GM18873 (cell line): ENCODE data around the gene RAP1GAP.

ENCODE experiments used
- ATAC-seq: cut with Tn5 transposase; IDR thresholded peaks from one replicate; pipeline ENCODE4 v1.9.1; 2021; ENCODE audit warnings: mild to moderate bottlenecking, moderate library complexity, moderate number of reproducible peaks; ENCODE audit not compliant: unreplicated experiment, low FRiP score

RAP1GAP gene

GRCh38 chr1:21596628-21597027 lies 72.5 kb downstream of the RAP1GAP start:
- no peak for ATAC-seq

GRCh38 chr1:21596174-21596573 lies 73.0 kb downstream of the RAP1GAP start:
- ATAC-seq = no peak

GRCh38 chr1:21594935-21595897 lies 73.9 kb downstream of the RAP1GAP start:
- ATAC-seq = no peak

DNA sequence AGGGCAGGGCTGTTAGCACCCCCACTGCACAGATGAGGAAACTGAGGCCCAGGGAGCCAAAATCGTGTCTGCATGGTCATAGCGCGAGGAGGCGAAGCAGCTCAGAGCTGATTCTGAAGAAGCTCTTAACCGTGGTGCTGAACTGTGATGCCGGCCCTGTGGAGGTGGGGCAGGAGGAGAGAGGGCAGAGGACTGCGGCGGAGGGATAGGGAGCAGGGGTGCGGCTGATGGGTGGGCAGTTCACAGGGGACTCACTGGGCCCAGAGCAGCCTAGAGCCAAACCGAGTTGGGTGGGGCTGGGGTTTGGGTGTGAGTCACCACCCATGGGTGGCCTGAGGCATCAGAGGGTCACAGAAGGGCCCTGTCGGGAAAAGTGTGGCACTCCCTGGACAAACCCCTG lies 74.7 kb downstream of the RAP1GAP start:
- no peak for ATAC-seq

- no peak for ATAC-seq
Observed at GRCh38 chr1:21593231-21593630, 75.9 kb downstream of the RAP1GAP start.

- no peak for ATAC-seq
Observed at GRCh38 chr1:21592086-21592865, 76.9 kb downstream of the RAP1GAP start.

GRCh38 chr1:21590934-21591333 lies 78.2 kb downstream of the RAP1GAP start:
- no peak for ATAC-seq

- ATAC-seq = no peak
Observed at GRCh38 chr1:21590126-21590880, 78.9 kb downstream of the RAP1GAP start.

- ATAC-seq = no peak
Observed at GRCh38 chr1:21589618-21590017, 79.5 kb downstream of the RAP1GAP start.

DNA sequence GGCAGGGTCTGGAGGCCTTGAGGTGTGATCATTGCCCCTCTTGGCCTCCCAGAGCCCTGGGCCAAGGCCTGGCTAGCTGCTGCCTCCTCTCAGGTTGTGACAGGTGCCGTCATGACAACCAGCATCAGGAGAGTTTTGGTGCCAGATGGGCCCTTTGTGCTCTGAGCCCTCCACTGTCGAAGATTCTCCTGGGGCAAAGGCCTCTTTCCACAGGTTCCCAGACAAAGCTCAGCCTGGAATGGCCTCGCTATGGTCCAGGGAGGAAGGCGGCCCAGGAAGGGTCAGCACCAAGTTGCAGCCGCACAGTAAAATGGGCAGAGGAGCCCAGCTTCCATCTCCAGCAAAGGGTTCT lies 81.6 kb downstream of the RAP1GAP start:
- ATAC-seq = no peak

DNA sequence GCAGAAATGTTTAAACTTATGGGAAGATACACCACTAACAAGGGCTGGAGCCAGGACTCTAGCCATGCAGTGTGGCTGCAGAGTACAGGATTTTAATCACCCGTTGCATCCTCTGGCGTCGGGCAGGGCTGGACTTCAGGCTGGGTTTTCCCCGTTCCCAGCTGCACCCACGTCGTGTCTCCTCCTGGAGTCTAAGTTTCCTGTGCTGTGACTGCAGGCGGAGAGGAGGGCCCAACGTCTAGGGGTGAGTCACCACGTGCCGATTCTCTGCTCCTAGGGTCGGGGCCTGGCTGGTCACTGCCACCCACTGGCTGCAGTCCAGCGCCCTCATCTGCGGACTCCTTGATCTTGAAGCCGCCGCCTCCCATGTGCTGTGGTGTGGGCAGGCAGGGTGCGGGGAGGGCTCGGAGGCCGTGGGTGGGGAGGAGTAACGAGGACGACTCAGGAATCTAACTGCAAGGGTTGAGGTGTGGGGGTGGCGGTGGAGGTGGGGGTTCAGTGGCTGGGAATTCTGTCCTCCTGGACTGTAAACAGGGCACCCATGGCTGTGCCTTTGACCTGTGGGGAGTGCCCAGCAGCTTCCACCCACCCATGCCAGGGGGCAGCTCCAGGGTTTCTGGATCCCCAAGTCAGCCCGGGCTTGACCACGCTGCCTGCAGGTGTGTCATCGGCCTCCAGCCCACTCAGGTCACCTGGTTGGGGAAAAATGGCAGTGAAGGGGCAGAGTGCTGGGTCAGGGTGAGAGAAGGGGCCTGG lies 82.1 kb downstream of the RAP1GAP start:
- ATAC-seq = no peak

DNA sequence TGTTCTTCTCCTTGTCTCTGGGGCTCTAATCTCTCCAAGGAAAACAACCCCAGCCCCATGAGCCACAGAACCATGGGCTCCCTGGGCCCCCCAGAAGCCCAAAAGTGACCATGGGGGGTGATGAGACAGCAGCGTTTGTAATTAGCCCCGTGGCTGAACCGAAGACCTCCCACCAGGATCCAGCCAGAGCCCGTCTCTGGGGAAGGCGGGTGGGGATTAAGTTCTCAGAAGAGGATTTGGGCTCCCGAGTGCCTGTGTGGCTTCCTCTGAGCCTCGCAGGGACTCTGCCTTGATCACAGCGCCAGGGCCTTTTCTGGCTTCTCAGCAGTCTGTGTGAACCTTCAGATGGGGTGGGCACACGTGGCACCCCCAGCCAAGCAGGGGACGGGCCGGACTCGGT lies 82.9 kb downstream of the RAP1GAP start:
- no peak for ATAC-seq

- ATAC-seq = no peak
Observed at GRCh38 chr1:21585037-21585436, 84.1 kb downstream of the RAP1GAP start.

DNA sequence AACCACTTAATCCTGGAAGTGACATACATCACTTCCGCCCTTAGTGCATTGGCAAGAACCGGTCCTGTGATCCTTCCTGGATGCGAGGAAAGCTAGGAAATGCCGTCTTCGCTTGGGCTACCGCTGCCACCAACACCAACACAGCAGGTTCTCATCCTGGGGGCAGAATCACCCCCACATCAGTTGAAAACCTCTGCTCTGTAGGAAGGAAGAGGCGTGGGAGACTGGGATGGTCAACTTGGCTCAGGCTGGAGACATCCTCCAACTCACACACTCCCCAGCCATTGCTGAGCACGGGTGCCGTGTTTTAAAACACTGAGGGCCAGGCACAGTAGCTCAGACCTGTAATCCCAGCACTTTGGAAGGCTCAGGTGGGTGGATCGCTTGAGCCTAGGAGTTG lies 85.1 kb downstream of the RAP1GAP start:
- ATAC-seq = no peak

- ATAC-seq = no peak
Observed at GRCh38 chr1:21579791-21580190, 89.4 kb downstream of the RAP1GAP start.

DNA sequence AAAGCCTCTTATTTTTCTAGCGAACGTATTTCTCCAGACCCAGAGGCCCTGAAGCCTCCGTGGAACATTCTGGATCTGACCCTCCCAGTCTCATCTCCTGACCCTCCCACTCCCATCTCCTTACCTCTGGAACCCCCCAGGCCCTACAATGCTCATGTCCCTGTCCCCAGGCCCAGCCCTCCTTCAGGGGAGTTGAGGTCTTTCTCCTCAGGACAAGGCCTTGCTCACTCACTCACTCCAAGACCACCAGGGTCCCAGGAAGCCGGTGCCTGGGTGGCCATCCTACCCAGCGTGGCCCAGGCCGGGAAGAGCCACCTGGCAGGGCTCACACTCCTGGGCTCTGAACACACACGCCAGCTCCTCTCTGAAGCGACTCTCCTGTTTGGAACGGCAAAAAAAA lies 91.2 kb downstream of the RAP1GAP start:
- ATAC-seq = no peak

GRCh38 chr1:21577324-21577723 lies 91.8 kb downstream of the RAP1GAP start:
- no peak for ATAC-seq

DNA sequence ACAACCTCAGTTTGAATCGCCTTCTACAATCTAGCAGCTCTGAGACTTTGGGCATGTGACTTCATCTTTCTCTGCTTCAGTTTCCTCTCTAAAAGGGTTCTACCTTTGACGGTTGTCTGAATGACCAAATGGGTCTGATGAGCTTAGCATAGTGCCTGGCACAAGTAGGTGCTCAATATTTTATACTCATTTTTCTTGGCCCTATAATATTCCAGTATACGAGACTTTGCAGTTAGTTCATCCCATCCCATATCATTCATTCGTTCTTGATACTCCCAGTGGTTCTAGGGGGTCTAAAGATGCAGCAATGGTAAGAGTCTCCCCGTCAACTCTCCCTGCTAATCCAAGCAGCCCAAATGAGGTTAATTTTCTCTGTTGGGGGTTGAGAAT lies 92.4 kb downstream of the RAP1GAP start:
- ATAC-seq = no peak

DNA sequence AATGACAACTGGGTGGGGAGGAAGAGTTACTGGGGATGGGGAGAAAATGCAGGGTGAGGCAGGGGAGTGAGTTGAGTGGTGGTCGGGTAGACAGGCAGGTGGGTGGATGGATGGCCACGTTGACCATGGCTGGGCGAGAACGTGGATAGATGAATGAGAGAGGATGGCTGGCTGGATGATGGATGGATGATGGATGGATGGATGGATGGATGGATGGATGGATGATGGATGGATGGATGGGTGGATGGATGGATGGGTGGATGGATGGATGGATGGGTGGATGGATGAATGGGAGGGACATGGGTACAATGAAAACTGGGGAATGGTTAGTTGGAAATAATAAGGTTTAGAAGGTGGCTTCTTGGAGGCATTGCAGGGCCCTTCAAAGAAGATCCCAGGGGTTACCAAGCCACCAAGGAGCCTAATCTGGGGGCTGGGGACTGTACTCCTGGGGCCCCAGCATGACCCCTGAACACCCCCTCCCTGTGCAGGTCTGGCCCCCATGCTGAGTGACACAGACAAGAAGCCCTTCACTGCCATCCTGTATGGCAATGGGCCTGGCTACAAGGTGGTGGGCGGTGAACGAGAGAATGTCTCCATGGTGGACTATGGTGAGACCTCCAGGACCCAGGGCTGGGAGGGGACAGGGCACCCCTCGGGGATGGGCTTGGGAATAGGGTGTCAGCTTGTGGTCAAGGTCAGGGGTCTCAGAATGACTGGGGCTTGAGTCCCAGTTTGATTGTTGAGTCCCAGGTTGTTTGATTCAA lies 92.9 kb downstream of the RAP1GAP start:
- ATAC-seq = no peak
